VCaP (cell line): ENCODE results near the gene WDR48.

ENCODE experiments used
- H3K27ac ChIP-seq: fragments of 450-650 bp; 2 replicates; pipeline ENCODE4 v1.5.1; 2017
- CTCF ChIP-seq: fragments of 450-650 bp; conservative IDR thresholded peaks from 2 replicates; pipeline ENCODE4 v1.5.1; 2017; ENCODE audit warnings: mild to moderate bottlenecking, moderate library complexity

WDR48 gene

GRCh38 chr3:39096775-39097174 lies 45.0 kb downstream of the WDR48 start:
- H3K27ac ChIP-seq: no peak overlapping the region
- no peak for TF ChIP-seq CTCF

GRCh38 chr3:39097716-39098472 lies 46.1 kb downstream of the WDR48 start:
- H3K27ac ChIP-seq: no peak overlapping the region
- TF ChIP-seq CTCF: no peak

GRCh38 chr3:39098473-39099000 lies 46.7 kb downstream of the WDR48 start:
- H3K27ac ChIP-seq: no peak overlapping the region
- no peak for TF ChIP-seq CTCF

- no peak overlapping the region for H3K27ac ChIP-seq
- TF ChIP-seq CTCF: no peak
These were observed 47.4 kb downstream of the WDR48 start for GRCh38 chr3:39099242-39099641.

- TF ChIP-seq CTCF: no peak
- no peak overlapping the region for H3K27ac ChIP-seq
These were observed 48.1 kb downstream of the WDR48 start for GRCh38 chr3:39099738-39100499.

- TF ChIP-seq CTCF: no peak
- H3K27ac ChIP-seq: no peak overlapping the region
These were observed 48.7 kb downstream of the WDR48 start for GRCh38 chr3:39100500-39100886.

GRCh38 chr3:39101022-39101689 lies 49.3 kb downstream of the WDR48 start:
- peak; percentile 83 for TF ChIP-seq CTCF
- H3K27ac ChIP-seq: no peak overlapping the region
